VCaP (cell line): ENCODE measurements around the gene HDGFL1.

ENCODE experiments used
- H3K27ac ChIP-seq: fragments of 450-650 bp; 2 replicates; pipeline ENCODE4 v1.5.1; 2017
- TF ChIP-seq, protein P1 (sequence below): fragments of 450-650 bp; conservative IDR thresholded peaks from 2 replicates; pipeline ENCODE4 v1.5.1; 2017; ENCODE audit warnings: mild to moderate bottlenecking, moderate library complexity

Gene HDGFL1

DNA sequence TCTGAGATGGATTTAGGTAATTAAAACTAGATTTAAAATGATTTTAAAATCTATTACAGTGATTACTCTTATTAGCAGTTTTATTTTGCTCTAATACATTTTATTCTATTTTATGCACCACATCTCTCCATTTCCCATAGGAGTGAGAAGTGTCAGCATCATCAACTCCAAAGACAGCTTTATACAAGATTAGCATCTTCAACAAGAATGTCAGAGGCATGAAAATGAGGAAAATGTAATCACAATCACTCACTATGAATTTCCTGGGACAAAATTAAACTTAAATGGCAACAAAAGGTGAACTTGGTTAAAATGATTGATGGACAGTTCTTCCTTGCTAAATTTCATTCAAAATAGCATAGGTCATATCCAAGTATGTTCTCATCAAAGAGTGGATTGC, 19.8 kb downstream of the HDGFL1 start:
- TF ChIP-seq, protein P1, sequence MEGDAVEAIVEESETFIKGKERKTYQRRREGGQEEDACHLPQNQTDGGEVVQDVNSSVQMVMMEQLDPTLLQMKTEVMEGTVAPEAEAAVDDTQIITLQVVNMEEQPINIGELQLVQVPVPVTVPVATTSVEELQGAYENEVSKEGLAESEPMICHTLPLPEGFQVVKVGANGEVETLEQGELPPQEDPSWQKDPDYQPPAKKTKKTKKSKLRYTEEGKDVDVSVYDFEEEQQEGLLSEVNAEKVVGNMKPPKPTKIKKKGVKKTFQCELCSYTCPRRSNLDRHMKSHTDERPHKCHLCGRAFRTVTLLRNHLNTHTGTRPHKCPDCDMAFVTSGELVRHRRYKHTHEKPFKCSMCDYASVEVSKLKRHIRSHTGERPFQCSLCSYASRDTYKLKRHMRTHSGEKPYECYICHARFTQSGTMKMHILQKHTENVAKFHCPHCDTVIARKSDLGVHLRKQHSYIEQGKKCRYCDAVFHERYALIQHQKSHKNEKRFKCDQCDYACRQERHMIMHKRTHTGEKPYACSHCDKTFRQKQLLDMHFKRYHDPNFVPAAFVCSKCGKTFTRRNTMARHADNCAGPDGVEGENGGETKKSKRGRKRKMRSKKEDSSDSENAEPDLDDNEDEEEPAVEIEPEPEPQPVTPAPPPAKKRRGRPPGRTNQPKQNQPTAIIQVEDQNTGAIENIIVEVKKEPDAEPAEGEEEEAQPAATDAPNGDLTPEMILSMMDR = no peak
- H3K27ac ChIP-seq = no peak overlapping the region

DNA sequence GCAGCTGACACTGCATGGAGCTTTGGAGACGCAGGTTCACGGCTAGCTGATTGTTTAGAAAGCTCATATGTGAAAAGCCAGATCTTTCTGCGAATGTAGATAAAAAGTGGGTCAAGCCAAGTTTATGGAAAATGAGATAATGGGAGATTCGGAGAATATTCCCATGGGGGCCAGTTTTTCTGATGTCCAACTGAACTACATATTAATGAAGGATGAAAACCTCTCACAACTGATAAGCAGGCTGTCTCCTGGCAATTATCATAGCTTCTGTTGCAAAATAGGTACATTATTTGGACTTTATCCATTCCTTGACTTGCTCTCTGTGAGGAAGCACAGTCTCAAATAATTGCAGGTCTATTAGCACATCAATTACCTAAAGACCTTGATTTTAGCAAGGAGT, 21.1 kb downstream of the HDGFL1 start:
- H3K27ac ChIP-seq = no peak overlapping the region
- TF ChIP-seq, protein P1 = no peak

DNA sequence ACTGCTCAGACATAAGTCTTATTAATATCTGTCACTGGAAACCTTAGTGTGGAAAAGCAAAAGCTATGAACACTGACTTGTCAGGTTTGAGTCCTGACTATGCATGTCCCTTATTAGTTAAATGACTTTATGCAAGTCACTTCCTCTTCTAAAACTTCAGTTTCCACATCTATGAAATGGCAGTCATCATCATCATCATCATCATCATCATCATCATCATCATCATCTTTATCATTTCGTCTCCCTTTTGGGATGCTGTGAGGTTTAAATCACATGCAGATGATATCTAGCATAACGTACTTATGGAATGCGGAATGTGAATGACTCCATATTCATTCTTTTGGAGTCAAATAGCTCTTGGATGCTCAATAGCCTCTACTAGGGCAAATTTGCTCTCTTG, 24.5 kb downstream of the HDGFL1 start:
- TF ChIP-seq, protein P1 = no peak
- no peak overlapping the region for H3K27ac ChIP-seq

DNA sequence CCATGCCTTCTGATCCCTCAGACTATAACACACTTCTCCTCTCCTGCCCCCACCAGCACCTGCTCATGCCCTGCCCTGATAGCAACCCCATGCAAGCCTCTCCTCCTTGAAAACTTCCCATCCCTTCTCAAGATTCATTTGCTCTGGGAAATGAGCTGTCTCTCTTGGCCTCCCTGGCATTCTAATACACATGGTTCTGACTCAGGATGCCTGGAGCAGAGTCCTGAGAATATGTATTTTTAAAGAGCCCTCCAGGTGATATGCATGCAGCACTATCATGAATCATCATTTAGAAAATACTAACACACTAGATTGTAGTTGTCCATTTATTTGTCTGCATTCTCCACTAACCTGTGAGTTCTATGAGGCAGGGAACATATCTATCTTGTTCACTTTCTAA, 26.6 kb downstream of the HDGFL1 start:
- TF ChIP-seq, protein P1 = no peak
- H3K27ac ChIP-seq = no peak overlapping the region

DNA sequence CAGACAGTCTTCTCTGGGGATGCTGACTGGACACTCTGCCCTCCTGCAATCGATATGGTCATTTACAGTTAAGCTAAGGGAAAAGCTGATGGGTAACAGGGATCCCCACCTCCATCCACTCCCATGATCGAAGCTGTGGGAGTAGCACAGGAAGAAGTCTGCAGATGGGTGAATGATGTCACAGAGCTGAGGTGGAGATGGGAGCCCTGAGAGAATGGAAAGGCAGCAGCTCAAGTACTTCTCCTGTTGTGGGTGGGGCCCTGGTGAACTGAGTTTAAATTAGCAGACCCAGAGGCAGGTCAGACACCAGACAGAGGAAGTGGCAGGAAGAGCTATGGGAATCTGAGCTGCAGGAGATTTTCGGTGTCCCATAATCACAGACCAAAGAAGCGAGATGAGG, 29.0 kb downstream of the HDGFL1 start:
- TF ChIP-seq, protein P1 = no peak
- H3K27ac ChIP-seq = 0 out of 2 replicates have a peak overlapping the region, but pooled peaks have one; percentile 18

DNA sequence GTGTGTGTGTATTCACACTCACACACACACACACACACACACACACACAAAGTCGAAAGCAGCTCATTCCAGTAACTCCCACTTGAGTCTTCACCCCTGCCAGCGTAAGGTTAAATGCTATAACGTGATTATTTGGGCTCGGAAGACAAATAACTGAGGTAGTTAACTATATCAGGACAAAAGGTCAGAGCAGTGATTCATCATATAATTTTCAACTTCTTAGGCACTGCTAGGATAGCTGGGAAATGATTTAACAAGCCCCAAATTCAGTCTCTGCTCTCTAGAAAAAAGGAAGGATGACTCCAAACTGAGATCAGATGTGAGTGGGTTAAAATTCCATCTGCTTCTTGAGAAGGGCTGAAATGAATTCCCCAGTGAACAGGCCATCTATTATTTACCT, 30.7 kb downstream of the HDGFL1 start:
- TF ChIP-seq, protein P1 = no peak
- peak overlapping the region; percentile 18 for H3K27ac ChIP-seq

DNA sequence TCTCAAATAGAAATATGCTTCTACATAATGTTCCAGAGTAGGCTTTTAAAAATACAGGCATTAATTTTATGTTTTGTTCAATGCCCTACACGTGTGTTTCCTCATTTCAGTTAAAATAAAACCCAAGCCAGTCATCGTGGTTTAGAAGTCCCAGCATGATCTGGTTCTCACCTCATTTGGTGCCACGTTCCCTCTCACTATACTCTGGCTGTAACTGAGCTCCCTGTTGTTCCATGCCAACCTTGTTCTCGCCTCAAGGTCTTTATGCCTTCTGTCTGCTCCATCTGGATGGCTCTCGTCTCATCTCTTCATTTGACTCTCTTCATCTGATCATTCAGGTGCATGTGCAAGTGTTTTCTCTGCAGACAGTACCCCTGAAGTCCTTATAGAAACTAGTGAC, 32.6 kb downstream of the HDGFL1 start:
- H3K27ac ChIP-seq = no peak overlapping the region
- TF ChIP-seq, protein P1 = no peak

DNA sequence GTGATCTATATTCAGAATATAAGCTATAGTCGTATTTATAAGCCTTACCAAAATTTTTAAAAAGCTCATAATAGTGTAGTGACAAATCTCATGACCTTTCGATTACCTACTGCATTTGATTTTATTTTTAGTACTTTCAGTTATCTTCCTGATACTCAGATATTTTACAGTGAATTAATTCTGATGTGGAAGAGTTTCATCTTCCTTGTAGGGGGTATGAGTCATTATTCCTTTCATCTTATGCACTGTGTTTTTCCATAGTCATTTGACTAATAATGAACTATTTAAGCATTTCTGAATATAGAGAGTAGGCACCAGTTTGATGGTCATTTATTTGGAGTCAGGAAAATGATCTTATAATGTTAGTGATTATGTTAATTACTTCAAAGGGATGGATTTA, 36.4 kb downstream of the HDGFL1 start:
- no peak overlapping the region for H3K27ac ChIP-seq
- TF ChIP-seq, protein P1 = no peak
